IPS-NIHi7 (cell line): ENCODE results near the gene ZNF460.
"Not testable (repeated sequence)": the region's sequence is repeated elsewhere in the genome, so short reads cannot be mapped to it uniquely, and the experiment has no call there.

ENCODE experiments used
- DNase-seq: peaks from one replicate; pipeline ENCODE4 v3.0.0; 2012; ENCODE audit warnings: mixed read lengths; ENCODE audit errors: extremely low spot score

ZNF460 gene

DNA sequence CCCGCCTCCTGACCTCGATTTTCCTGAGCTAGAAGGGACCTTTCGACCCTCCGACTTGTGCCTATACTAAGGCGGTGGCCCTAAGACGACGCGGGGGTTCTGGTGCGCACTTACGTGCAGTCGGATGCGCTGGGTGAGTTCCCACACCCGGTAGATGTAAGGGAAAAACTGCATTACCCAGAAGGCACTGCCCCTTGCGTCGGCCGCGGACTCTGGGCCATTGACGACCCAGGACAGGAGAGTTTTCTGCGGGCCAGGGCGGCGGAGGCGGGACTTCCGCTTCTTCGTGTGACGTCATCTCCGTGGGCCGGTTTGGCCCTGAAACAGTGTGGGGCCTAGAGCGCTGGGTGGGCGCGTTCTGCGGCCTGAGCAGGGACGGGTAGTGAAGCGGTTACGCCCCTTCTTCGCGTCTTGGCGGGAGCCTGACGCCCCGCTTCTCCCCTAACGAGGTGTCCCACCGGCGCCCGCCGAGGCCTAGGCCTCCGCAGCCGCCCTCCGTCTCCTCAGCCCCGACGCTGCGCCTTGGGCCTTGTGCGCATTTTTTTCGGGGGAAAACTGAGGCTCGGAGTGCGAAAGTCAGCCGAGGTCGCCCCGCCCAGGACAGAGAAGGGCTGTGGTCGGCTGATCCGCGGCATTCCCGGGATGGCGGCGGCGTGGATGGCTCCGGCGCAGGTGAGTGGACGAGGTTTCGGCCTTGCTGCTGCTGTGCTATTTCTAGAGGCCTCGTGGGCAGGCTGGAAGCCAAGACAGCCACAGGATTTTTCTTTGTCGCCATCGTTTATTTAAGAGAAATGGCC lies at the start of gene ZNF460:
TSS of gene ZNF460 (plus strand) at position 321 of the 797 bp plus-strand sequence. CDS start at position 643, 322 bp downstream.
- peak; percentile 99 for DNase-seq

DNA sequence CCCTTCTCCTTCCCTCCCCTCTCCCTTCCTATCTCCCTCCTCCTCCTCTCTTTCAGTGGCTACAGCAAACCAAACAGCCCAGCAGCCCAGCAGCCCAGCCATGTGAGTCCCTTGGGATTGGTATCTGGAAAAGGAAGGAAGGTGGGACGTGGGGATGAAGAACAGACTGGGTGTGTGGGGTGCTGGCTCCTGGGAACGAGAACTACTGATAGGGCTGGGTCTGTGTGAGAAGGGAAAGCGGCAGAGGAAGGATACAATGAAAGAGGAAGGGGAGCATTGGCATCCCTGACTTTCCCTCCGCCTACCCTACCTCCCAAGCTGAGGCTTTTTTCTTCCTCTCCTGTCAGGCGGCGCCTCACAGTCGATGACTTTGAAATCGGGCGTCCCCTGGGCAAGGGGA lies 48.6 kb upstream of the ZNF460 start:
- DNase-seq = peak; percentile 18

GRCh38 chr19:57233207-57233606 lies 47.1 kb upstream of the ZNF460 start:
- no peak for DNase-seq

GRCh38 chr19:57239982-57240310 lies 40.3 kb upstream of the ZNF460 start:
- no peak for DNase-seq

DNA sequence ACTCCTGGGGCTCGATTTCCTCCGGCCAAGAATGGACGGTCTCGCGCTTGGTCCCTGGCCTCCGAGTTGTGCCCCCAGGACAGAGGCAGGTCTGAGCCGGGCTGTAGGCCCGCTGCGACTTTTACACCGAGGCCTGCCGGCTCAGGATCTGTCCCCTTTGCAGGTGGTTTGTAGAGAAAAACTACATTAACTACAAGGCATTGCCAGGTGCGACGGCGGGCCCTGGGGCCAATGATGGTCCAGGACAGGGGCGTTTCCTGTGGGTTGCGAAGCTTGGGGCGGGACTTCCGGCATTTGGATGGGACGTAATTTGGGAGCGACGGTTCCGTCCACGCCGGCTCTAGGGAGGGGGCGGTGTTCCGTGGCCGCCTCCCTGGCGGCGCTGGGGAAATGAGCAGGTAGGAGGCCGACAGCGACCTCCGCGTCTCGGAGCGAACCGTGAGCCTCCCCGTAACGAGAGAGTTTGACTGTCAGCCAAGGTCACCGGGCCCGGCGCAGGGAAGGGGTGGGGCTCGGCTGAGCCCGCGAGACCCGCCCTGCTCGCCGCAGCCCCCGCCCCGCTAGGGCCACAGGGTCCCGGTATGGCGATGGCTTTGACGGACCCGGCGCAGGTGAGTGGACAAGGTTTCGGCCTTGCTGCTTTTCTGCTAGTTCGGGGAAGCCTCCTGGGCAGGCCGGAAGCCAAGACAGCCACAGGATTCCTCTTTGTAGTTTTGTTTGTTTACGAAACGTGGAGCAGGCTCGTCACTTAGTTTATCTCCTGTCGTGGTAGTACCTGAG lies 39.8 kb upstream of the ZNF460 start, which contains the start of gene ZNF805:
TSS of gene ZNF805 (plus strand) at position 322 of the 780 bp plus-strand sequence. CDS start at position 582, 260 bp downstream.
- DNase-seq = peak; percentile 98

DNA sequence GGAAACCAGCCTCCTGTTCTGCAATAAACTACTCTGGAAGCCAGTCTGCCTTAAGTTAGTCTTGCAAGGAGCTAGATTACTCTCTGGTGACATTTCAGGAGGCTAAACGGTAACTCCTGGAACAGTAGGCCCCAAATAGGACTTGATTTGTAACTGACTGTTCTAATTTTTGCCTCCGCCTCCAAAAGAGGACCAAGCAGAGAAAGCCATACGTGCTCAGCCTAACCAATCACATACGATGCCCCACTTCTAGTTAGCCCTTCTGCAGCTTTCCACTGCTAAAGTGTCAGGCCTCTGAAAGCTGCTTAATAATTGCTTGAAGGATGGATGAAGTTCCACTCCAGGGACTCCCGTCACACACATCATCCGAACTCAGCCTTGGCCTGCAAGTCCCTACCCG lies 39.1 kb upstream of the ZNF460 start:
- no peak for DNase-seq

DNA sequence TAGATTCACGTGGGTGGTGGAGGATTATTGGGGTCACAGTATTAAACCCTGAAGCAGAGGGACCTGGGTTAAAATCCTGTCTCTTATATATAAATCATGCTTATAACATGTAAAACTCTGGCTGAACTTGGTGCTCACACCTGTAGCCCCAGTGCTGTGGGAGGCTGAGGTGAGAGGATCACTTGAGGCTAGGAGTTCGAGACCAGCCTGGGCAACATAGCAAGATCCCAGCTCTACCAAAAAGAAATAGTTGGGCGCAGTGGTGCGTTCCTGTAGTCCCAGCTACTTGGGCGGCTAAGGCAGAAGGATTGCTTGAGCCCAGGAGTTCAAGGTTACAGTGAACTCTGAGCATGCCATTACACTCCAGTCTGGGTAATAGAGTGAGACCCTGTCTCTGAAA lies 37.5 kb upstream of the ZNF460 start:
- DNase-seq = no peak

- DNase-seq = no peak
Measured at GRCh38 chr19:57244513-57244912, 35.8 kb upstream of the ZNF460 start.

DNA sequence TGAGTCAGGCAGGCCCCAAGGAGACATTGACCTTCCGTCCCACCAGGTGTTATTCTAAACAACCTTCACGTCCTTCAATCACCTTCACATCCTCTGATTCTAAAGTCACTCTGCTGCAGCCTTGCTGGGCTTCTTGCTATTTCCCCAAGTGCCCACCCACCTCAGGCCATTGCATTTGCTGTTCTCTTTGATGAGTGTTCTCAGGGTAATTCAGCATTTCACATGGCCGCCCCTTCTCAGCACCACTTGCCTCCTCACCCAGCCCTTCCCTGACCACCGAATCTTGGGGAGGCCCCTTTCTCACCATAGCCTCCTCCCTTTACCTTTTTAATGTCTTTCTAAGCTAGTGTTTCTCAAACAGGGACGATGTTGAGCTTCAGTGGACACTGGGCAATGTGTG lies 35.2 kb upstream of the ZNF460 start:
- no peak for DNase-seq

DNA sequence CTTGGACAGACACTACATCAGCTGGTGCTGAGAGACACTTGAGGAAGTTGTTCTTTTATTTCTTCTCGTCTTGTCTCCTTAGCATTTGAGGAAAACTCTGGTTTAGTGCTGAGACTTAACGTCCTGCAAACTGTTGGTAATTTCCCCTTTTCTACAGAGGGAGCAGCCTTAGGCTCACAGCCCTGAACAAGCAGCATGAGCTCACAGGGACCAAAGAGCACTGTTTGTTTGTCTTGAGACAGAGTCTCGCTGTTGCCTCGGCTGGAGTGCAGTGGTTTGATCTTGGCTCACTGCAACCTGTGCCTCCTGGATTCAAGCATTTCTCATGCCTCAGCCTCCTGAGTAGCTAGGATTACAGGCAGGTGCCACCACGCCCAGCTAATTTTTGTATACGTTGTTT lies 34.3 kb upstream of the ZNF460 start:
- DNase-seq = no peak

DNA sequence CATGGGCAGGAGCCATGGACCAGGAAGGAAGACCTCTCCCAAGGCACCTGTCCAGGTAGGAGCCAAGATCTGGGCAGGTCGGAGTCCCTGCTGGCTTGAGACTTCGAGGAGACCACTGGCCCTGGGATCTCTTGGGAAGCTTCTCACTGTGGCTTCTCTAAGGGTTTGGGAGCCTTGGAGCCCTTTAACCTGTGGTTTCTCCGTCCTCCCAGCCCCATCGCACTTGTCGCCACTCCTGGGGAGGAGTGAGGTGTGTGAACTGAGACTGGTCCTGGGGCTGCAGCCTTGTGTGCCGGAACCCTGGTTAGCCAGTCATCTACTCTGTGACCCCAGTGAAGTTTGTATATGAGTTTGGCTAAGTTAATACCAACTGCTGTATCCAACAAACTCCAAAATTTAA lies 31.6 kb upstream of the ZNF460 start:
- no peak for DNase-seq

GRCh38 chr19:57249329-57249728 lies 31.0 kb upstream of the ZNF460 start:
- no peak for DNase-seq

DNA sequence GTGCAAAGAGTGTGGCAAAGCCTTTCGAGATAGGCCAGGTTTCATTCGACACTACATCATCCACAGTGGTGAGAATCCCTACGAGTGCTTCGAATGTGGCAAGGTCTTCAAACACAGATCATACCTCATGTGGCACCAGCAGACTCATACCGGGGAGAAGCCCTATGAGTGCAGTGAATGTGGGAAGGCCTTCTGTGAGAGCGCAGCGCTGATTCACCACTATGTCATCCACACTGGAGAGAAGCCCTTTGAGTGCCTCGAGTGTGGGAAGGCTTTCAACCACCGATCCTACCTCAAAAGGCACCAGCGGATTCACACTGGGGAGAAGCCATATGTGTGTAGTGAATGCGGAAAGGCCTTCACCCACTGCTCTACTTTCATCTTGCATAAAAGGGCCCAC lies 26.5 kb upstream of the ZNF460 start:
- DNase-seq = not testable (repeated sequence)

GRCh38 chr19:57262044-57262443 lies 18.2 kb upstream of the ZNF460 start:
- DNase-seq = no peak

- no peak for DNase-seq
Measured at GRCh38 chr19:57263244-57263741, 17.0 kb upstream of the ZNF460 start.

DNA sequence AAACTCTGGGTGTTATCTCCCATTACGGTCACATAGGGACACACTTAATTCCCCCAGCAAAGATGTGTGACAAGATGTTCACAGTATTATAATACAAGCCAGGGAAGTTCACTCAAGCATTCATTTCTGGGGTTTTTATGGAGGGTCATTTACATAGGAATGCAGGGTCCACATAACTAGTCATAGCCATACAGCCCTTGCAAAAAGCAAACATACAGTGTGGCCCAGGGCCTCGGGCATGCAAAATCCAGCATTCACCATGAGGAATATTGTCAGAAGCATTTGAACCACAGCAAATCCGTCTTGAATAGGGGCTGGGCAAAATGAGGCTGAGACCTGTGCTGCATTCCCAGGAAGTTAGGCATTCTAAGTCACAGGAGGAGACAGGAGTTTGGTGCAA lies 13.0 kb upstream of the ZNF460 start:
- DNase-seq = no peak

DNA sequence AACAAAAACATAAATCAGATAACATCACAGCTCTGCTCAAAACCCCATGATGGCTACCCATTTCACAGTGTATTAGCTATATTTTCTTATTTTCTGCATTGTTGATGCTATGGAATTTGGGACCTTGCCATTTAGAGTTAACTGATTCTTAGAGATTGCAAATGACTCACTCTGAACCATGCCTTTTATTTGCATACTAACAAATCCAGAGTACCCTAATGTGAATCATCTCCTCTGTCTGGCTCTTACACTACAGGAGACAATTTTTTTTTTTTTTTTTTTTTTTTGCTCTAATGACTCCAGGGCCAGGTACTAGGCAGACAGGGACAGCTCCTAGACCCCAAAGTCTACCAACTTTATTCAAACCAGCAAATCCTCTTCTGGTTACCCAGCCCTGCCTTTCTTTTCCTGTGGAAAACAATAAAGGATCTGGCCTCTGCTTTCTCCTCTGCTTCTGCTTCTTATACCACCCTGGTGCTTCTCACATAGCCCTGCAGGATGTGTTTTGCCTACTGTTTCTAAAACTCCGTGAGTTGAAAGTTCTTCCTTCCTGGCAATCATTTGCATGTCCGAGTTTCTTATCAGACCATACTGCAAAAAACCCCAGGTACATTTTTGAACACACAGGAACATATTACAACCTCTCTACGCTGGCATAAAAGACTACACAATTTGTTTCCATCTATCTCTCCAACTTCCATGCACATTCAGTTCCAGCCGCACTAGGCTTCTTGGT lies 10.6 kb upstream of the ZNF460 start:
- DNase-seq = no peak

DNA sequence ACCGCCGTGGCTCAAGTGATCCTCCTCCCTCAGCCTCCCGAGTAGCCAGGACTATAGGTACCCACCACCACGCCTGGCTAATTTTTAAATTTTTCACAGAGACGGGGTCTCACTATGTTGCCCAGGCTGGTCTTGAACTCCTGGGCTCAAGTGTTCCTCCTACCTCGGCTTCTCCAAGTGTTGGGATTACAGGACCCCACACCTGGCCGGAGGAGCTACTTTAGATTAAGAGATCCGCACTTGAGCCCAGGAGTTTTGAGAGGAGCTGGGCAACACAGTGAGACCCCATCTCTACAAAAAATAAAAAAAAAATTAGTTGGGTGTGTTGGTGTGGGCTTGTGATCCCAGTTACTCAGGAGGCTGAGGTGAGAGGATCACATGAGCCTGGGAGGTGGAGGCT lies 9.0 kb upstream of the ZNF460 start:
- no peak for DNase-seq

- no peak for DNase-seq
Measured at GRCh38 chr19:57273014-57273413, 7.3 kb upstream of the ZNF460 start.

- DNase-seq = no peak
Measured at GRCh38 chr19:57276430-57276829, 3.9 kb upstream of the ZNF460 start.

GRCh38 chr19:57278481-57278880 lies 1.8 kb upstream of the ZNF460 start:
- not testable (repeated sequence) for DNase-seq
